Endothelial cell of umbilical vein (primary cell): ENCODE data around the gene GBP3. TPM values are rescaled to one million over a fixed set of nuclear protein-coding genes. Genes with fewer than 3 reads are reported as not detected.

Source experiments
- BruUV-seq: library from RNA; stranded (reverse); fragments of 400-500 nt; replicated peaks from 2 replicates; lab custom pipeline; 2021; lab: Mats Ljungman, UMichigan
- CTCF ChIA-PET: fragments of 300-600, 350-600 bp; sonication (Branson Sonifier 250); formaldehyde crosslinking; loops from one replicate; lab custom pipeline; 2021; ENCODE audit warnings: antibody characterized with exemption, inconsistent platforms; lab: Charles Lee
- POLR2A ChIA-PET: fragments of 300-600, 350-600 bp; sonication (Branson Sonifier 250); formaldehyde crosslinking; loops from one replicate; lab custom pipeline; 2021; ENCODE audit warnings: antibody characterized with exemption, inconsistent platforms; lab: Charles Lee
- DNase-seq: peaks from one replicate; pipeline ENCODE4 v3.0.0-alpha.2; 2011; ENCODE audit warnings: low read depth, low spot score
- FAIRE-seq: peaks from 2 replicates; lab custom pipeline; 2011; peaks lifted over from hg19 to GRCh38; lab: Jason Lieb, UNC
- H2AFZ ChIP-seq: 2 replicates; pipeline ENCODE4 v1.6.0; 2012; ENCODE audit warnings: low read depth, low read length, control low read depth, inconsistent platforms
- H3K27ac ChIP-seq: 2 replicates; pipeline ENCODE4 v1.5.1; 2011; ENCODE audit warnings: low read depth, mild to moderate bottlenecking, control low read depth, low read length, moderate library complexity; ENCODE audit not compliant: insufficient read depth
- H3K27me3 ChIP-seq, 2 experiments: 2 replicates each; pipeline versions ENCODE4 v1.6.0 to v1.6.1; 2011; ENCODE audit warnings: low read length in 2 of 2, mixed read lengths in 1 of 2; ENCODE audit not compliant: control insufficient read depth in 2 of 2, insufficient read depth in 2 of 2
- H3K36me3 ChIP-seq, 2 experiments: 2 replicates in 1 of 2; 3 replicates in 1 of 2; pipeline ENCODE4 v1.5.1; 2011; ENCODE audit warnings: low read length in 2 of 2, mild to moderate bottlenecking in 1 of 2, moderate library complexity in 1 of 2; ENCODE audit not compliant: control insufficient read depth in 2 of 2, insufficient read depth in 2 of 2; ENCODE audit errors: extremely low read depth in 1 of 2
- H3K4me1 ChIP-seq: 3 replicates; pipeline ENCODE4 v1.5.1; 2011; ENCODE audit warnings: mild to moderate bottlenecking, low read length; ENCODE audit not compliant: control insufficient read depth, insufficient read depth; ENCODE audit errors: extremely low read depth
- H3K4me2 ChIP-seq: 2 replicates; pipeline ENCODE4 v1.6.1; 2011; ENCODE audit warnings: low read length, control low read depth, mixed read lengths; ENCODE audit not compliant: insufficient read depth
- H3K4me3 ChIP-seq, 3 experiments: fragments of 200-600 bp in 1 of 3; sonication (generic), shearing (Covaris generic) in 1 of 3; replicated peaks in 1 of 3; 2 replicates each; pipeline ENCODE4 v1.5.1; 2011 to 2016; ENCODE audit warnings: control low read depth in 3 of 3, low read length in 3 of 3, mild to moderate bottlenecking in 2 of 3, inconsistent platforms in 1 of 3, low read depth in 1 of 3, moderate library complexity in 1 of 3; ENCODE audit not compliant: insufficient read depth in 1 of 3
- H3K79me2 ChIP-seq: 2 replicates; pipeline ENCODE4 v1.6.0; 2012; ENCODE audit warnings: low read length, inconsistent platforms; ENCODE audit not compliant: control insufficient read depth, insufficient read depth
- H3K9ac ChIP-seq: replicated peaks from 2 replicates; pipeline ENCODE3; 2011; ENCODE audit warnings: low read length, control low read depth; ENCODE audit not compliant: insufficient read depth; ENCODE audit errors: extremely low read depth
- H3K9me1 ChIP-seq: replicated peaks from 3 replicates; pipeline ENCODE4 v1.6.0; 2011; ENCODE audit warnings: mild to moderate bottlenecking, low read length; ENCODE audit not compliant: control insufficient read depth, insufficient read depth; ENCODE audit errors: extremely low read depth
- H3K9me3 ChIP-seq: replicated peaks from 2 replicates; pipeline ENCODE4 v1.5.1; 2012; ENCODE audit warnings: low read length, inconsistent platforms; ENCODE audit not compliant: control insufficient read depth, insufficient read depth
- H4K20me1 ChIP-seq: replicated peaks from 2 replicates; pipeline ENCODE3; 2011; ENCODE audit warnings: mild to moderate bottlenecking, low read length; ENCODE audit not compliant: control insufficient read depth, insufficient read depth; ENCODE audit errors: extremely low read depth
- EZH2 ChIP-seq: IDR thresholded peaks from 2 replicates; pipeline ENCODE4 v1.6.1; 2012; ENCODE audit warnings: borderline replicate concordance, low read depth, mild to moderate bottlenecking, moderate library complexity, low read length, inconsistent platforms; ENCODE audit not compliant: severe bottlenecking
- FOS ChIP-seq: IDR thresholded peaks from 2 replicates; pipeline ENCODE4 v1.6.1; 2011; ENCODE audit warnings: mild to moderate bottlenecking, low read length, moderate library complexity, borderline replicate concordance; ENCODE audit not compliant: insufficient read depth
- GATA2 ChIP-seq: IDR thresholded peaks from 2 replicates; pipeline ENCODE4 v1.7.0; 2011; ENCODE audit warnings: low read depth, mild to moderate bottlenecking, moderate library complexity, mixed read lengths, low read length; ENCODE audit not compliant: insufficient read length, insufficient read depth
- JUN ChIP-seq: IDR thresholded peaks from 2 replicates; pipeline ENCODE4 v1.6.1; 2011; ENCODE audit warnings: borderline replicate concordance, low read depth; ENCODE audit not compliant: insufficient read length, insufficient read depth
- MYC ChIP-seq: IDR thresholded peaks from one replicate; pipeline ENCODE4 v1.6.1; 2011; ENCODE audit warnings: mild to moderate bottlenecking, low read depth, low read length
- POLR2A ChIP-seq: IDR thresholded peaks from 2 replicates; pipeline ENCODE4 v1.6.1; 2012; ENCODE audit warnings: low read depth, mild to moderate bottlenecking, control low read depth, low read length
- POLR2AphosphoS5 ChIP-seq: IDR thresholded peaks from 2 replicates; pipeline ENCODE4 v1.6.1; 2012; ENCODE audit warnings: low read depth, mild to moderate bottlenecking, control low read depth, low read length, moderate library complexity; ENCODE audit not compliant: insufficient read depth
- dilution Hi-C: fragments of 300-500 bp; cut with MboI; formaldehyde crosslinking; loops from one replicate; pipeline ENCODE4 v1.15.0; 2019; ENCODE audit warnings: low sequenced_read_pairs; ENCODE audit not compliant: extremely low pct_ligation_motif_present
- intact Hi-C: fragments of 100-400 bp; cut with micrococcal nuclease; formaldehyde crosslinking; loops from one replicate; pipeline ENCODE4 v1.10.0; 2022
- polyA plus RNA-seq, 4 experiments: library from polyadenylated mRNA; depleted of rRNA in 3 of 4; stranded (reverse) in 3 of 4; unstranded in 1 of 4; fragments of >200 nt; gene quantifications; 2 replicates each; pipeline versions ENCODE4 v1.2.1 to v1.2.3, GENCODE V29; 2011 to 2012; ENCODE audit warnings: missing spikeins in 1 of 4
- total RNA-seq: library from RNA; stranded (reverse); gene quantifications from 2 replicates; pipeline ENCODE4 v1.2.3, GENCODE V29; 2021
- TF ChIP-seq, protein P1 (sequence below), 2 donors: IDR thresholded peaks; 1 replicate in 1 of 2; 2 replicates in 1 of 2; pipeline ENCODE4 v1.5.1; 2011; ENCODE audit warnings: low read length in 2 of 2, mild to moderate bottlenecking in 2 of 2, moderate library complexity in 2 of 2, control low read depth in 1 of 2, inconsistent platforms in 1 of 2, low read depth in 1 of 2; ENCODE audit not compliant: insufficient read depth in 1 of 2; ENCODE audit errors: extremely low read depth in 1 of 2
- TF ChIP-seq, protein P2 (sequence below): IDR thresholded peaks from 2 replicates; pipeline ENCODE4 v1.6.1; 2011; ENCODE audit not compliant: insufficient read depth, insufficient read length

GBP3 gene
- total and polyA plus RNA-seq, 2 donors (not counting 3 experiments of a cell fraction or from before 2014, with no cell fraction given), result 5.7 to 7.3 TPM

DNA sequence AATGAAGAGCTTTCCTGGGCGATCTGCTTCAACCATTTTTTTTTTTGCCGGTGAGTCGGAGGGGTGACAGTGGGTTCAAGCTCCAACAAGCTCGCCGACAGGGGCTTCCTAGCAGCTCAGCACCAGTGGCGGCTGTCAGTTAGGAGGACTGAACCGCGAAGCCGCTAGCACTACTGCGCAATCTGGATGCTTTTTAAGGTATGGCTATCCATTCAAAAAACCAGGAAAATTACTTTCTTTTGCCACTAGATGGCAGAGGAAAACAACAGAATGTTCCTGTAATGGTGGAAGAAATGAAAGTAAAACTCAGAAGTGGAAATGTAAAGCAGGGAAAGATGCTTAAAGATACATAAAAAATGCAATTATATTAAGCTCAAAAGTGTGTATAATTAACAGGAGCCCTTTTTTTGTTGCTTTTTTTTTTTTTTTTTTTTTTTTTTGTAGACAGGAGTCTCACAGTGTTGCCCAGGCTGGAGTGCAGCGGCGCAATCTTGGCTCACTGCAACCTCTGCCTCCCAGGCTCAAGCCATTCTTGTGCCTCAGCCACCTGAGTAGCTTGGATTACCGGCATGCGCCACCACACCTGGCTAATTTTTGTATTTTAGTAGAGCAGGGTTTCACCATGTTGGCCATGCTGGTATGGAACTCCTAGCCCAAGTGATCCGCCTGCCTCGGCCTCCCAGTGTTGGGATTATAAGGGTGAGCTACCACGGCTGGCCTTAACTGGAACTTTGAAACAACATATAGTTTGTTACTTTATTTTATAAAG, 38.7 kb downstream of the GBP3 start:
- no peaks in the 10 kb centered on the region for H3K27me3 ChIP-seq
- dilution Hi-C loops, result no loop called here
- H3K36me3 ChIP-seq, result no peaks in the 10 kb centered on the region
- peaks cover 4% of the 10 kb centered on the region for H3K9me1 ChIP-seq
- peak overlapping the region; percentile 34 for H3K27ac ChIP-seq
- FAIRE-seq, result no peak
- peak overlapping the region; percentile 76 for H3K4me2 ChIP-seq
- DNase-seq, result peak; percentile 65
- H3K4me3 ChIP-seq, result peak overlapping the region in 1 of 3 experiments; percentile 34
- intact Hi-C loops, result loop anchor here (1.0 kb wide), 2 partner anchors 374 to 471 kb away; no protein-coding TSS in a partner anchor
- H3K9me3 ChIP-seq, result no peaks in the 10 kb centered on the region
- POLR2A ChIA-PET, result no interaction called here
- TF ChIP-seq, protein P1, sequence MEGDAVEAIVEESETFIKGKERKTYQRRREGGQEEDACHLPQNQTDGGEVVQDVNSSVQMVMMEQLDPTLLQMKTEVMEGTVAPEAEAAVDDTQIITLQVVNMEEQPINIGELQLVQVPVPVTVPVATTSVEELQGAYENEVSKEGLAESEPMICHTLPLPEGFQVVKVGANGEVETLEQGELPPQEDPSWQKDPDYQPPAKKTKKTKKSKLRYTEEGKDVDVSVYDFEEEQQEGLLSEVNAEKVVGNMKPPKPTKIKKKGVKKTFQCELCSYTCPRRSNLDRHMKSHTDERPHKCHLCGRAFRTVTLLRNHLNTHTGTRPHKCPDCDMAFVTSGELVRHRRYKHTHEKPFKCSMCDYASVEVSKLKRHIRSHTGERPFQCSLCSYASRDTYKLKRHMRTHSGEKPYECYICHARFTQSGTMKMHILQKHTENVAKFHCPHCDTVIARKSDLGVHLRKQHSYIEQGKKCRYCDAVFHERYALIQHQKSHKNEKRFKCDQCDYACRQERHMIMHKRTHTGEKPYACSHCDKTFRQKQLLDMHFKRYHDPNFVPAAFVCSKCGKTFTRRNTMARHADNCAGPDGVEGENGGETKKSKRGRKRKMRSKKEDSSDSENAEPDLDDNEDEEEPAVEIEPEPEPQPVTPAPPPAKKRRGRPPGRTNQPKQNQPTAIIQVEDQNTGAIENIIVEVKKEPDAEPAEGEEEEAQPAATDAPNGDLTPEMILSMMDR (IDR thresholded peaks at IDR 0.05; ENCODE audit: extremely low read depth in 1 of 2, insufficient read depth in 1 of 2, low read depth in 1 of 2, low read length in 2 of 2), result peak; percentile 48 to 50
- TF ChIP-seq FOS, result no peak
- peaks cover 29% of the 10 kb centered on the region for H3K79me2 ChIP-seq
- peak overlapping the region; percentile 40 for H3K9ac ChIP-seq
- H4K20me1 ChIP-seq, result no peaks in the 10 kb centered on the region
- CTCF ChIA-PET, result interaction anchor here (0.8 to 3.3 kb wide), 20 partner anchors 11 to 925 kb away, joined by 3 to 36 read pairs (median 6); partner anchors contain the start of genes GBP1 and GBP3
- BruUV-seq, result no TSS peak
- no peak overlapping the region for H2AFZ ChIP-seq
- peaks cover 19% of the 10 kb centered on the region for H3K4me1 ChIP-seq

DNA sequence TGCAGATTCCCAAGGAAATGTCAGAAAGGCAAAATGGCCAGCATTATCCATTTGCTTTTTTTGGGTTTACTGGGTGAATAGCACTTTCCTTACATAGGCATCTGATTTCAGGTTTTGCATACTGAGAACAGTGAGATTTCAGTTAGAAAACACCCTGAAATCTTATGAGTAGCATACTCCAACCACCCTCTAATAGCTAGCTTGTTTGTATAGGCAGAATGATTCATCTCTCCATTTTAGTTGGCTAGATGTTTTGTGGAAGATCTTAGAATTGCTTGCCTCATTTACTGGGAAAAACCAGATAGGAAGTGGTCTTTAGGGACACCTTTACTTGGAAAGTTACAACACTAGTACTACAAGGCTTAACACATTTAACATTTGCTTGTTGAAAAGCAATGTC, 40.6 kb downstream of the GBP3 start:
- no peak overlapping the region for H3K9ac ChIP-seq
- no peak for DNase-seq
- no peak for FAIRE-seq
- H3K27me3 ChIP-seq, result no peaks in the 10 kb centered on the region
- no peak overlapping the region for H3K4me2 ChIP-seq
- TF ChIP-seq JUN (no peak), GATA2 (no peak), POLR2AphosphoS5 (no peak), EZH2 (no peak), MYC (no peak), POLR2A (no peak)
- TF ChIP-seq, protein P2, sequence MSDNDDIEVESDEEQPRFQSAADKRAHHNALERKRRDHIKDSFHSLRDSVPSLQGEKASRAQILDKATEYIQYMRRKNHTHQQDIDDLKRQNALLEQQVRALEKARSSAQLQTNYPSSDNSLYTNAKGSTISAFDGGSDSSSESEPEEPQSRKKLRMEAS, result no peak
- TF ChIP-seq, protein P1 (IDR thresholded peaks at IDR 0.05; ENCODE audit: extremely low read depth in 1 of 2, insufficient read depth in 1 of 2, low read depth in 1 of 2, low read length in 2 of 2), result no peak
- peaks cover 19% of the 10 kb centered on the region for H3K4me1 ChIP-seq
- ChIA-PET POLR2A (interaction anchor here (0.6 kb wide), 1 partner anchor 10 kb away, joined by 5 read pairs; no protein-coding TSS in a partner anchor), CTCF (interaction anchor here (1.3 kb wide), 1 partner anchor 8 kb away, joined by 3 read pairs; no protein-coding TSS in a partner anchor)
- H4K20me1 ChIP-seq, result no peaks in the 10 kb centered on the region
- H3K79me2 ChIP-seq, result peaks cover 23% of the 10 kb centered on the region
- BruUV-seq, result no TSS peak
- H3K4me3 ChIP-seq, result no peak overlapping the region
- H3K9me1 ChIP-seq, result peaks cover 2% of the 10 kb centered on the region
- intact Hi-C loops (no loop called here), dilution Hi-C loops (no loop called here)
- H3K36me3 ChIP-seq, result no peaks in the 10 kb centered on the region
- H3K9me3 ChIP-seq, result no peaks in the 10 kb centered on the region
- H2AFZ ChIP-seq, result no peak overlapping the region
- H3K27ac ChIP-seq, result no peak overlapping the region
